HepG2 (cell line): ENCODE data around the gene INSR. TPM values are rescaled to one million over a fixed set of nuclear protein-coding genes. Genes with fewer than 3 reads are reported as not detected.

Experiments
- ARID5B ChIP-seq: IDR thresholded peaks from 2 replicates; pipeline ENCODE4 v1.4.0; 2020; ENCODE audit warnings: mild to moderate bottlenecking, missing genetic modification reagents
- FOXJ3 ChIP-seq: sonication (generic); formaldehyde crosslinking; IDR thresholded peaks from 2 replicates; pipeline ENCODE4 v1.4.0; 2020; ENCODE audit warnings: missing genetic modification reagents, mild to moderate bottlenecking, borderline replicate concordance
- KIAA2018 ChIP-seq: sonication (generic); formaldehyde crosslinking; IDR thresholded peaks from 2 replicates; pipeline ENCODE4 v1.5.0; 2020; ENCODE audit warnings: mild to moderate bottlenecking, missing genetic modification reagents, borderline replicate concordance
- KLF12 ChIP-seq: sonication (generic); formaldehyde crosslinking; IDR thresholded peaks from 2 replicates; pipeline ENCODE4 v1.4.0; 2020; ENCODE audit warnings: missing genetic modification reagents, borderline replicate concordance
- NFE2 ChIP-seq: sonication (generic); formaldehyde crosslinking; IDR thresholded peaks from 2 replicates; pipeline ENCODE4 v1.4.0; 2020; ENCODE audit warnings: missing genetic modification reagents
- TAF1 ChIP-seq: sonication (generic); formaldehyde crosslinking; IDR thresholded peaks from 2 replicates; pipeline ENCODE4 v1.4.0; 2020; ENCODE audit warnings: missing genetic modification reagents
- THAP9 ChIP-seq: sonication (generic); formaldehyde crosslinking; IDR thresholded peaks from 2 replicates; pipeline ENCODE4; 2020; ENCODE audit warnings: missing genetic modification reagents, mild to moderate bottlenecking, borderline replicate concordance
- ZNF317 ChIP-seq: sonication (generic); formaldehyde crosslinking; IDR thresholded peaks from 2 replicates; pipeline ENCODE4 v1.5.0; 2020; ENCODE audit warnings: mild to moderate bottlenecking, missing genetic modification reagents
- ZNF431 ChIP-seq: sonication (generic); formaldehyde crosslinking; IDR thresholded peaks from 2 replicates; pipeline ENCODE4 v1.9.0; 2022; ENCODE audit warnings: missing genetic modification reagents, low read depth, mild to moderate bottlenecking, borderline replicate concordance
- polyA plus RNA-seq, 8 experiments: library from polyadenylated mRNA; depleted of rRNA in 3 of 8; stranded (reverse) in 7 of 8; unstranded in 1 of 8; fragments of >200 nt; fragmentation: Illumina TruSeq in 4 of 8; extraction: Trizol in 4 of 8; gene quantifications; 2 replicates each; pipeline versions ENCODE4 v1.2.1 to v1.2.3, GENCODE V29; 2011 to 2016; ENCODE audit warnings: low read depth in 4 of 8, missing spikeins in 1 of 8, mixed read lengths in 1 of 8; ENCODE audit not compliant: insufficient read depth in 1 of 8
- total RNA-seq, 5 experiments: library from RNA; depleted of rRNA; stranded (reverse); fragments of >200 nt; fragmentation: Illumina TruSeq; extraction: Trizol; gene quantifications; 2 replicates each; pipeline ENCODE4 v1.2.3, GENCODE V29; 2016; ENCODE audit warnings: low read depth in 1 of 5
- TF ChIP-seq, protein P1 (sequence below): sonication (generic); formaldehyde crosslinking; IDR thresholded peaks from 2 replicates; pipeline ENCODE4 v1.9.0; 2022; ENCODE audit warnings: missing genetic modification reagents, mild to moderate bottlenecking, borderline replicate concordance

The INSR gene
- total and polyA plus RNA-seq, 2 of the 13 experiments (the other 11 are each of a cell fraction or from before 2014, with no cell fraction given) = 24.2 to 29.8 TPM

DNA sequence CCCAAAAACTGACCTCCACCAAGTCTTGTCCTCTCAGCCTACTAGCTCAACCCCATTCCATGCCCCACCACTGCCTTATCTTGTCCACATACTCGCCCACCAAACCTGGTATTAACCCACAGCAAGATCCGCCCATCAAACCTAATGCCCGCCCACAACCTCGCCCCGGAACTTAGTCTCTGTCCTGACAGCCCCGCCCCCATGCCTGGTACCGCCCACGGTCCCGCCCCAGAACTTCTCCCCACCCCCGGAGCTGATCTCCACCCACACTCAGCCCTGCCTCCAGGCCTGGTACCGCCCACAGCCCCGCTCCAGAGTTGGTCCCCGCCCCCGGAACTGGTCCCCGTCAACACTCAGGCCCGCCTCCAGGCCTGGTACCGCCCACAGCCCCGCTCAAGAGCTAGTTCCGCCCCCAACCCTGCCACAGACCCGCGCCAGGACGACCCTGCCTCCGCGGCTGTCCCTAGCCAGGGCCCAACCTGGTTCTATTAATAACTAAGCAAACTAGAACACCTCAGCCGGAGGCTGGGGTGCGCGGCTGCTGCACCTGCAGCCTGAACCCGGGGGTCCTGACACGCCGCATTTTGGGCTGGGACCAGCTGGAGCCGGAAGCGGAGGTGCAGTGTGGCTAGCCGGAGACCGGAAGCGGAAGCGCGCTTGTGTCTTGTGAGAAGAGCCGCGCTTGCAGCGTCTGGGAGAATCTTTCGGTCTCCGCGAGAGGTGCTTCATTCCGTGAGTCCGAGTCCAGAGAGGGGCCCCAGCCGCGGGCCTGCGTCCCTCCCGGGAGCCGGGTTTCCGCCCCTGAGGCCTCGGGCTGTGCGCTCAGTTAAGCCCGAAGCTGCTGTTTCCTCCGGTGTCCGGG lies 224.9 kb downstream of the INSR start, which contains the start of gene ZNF557 (continued):
- TF ChIP-seq KIAA2018 (CRISPR knock-in tag) (0 out of 2 replicates have a peak, but pooled peaks have one; percentile 64), NFE2 (CRISPR knock-in tag) (no peak), TAF1 (CRISPR knock-in tag) (peak; percentile 66), ZNF317 (CRISPR knock-in tag) (peak; percentile 60; the same call in 1 of the 2 replicates), THAP9 (CRISPR knock-in tag) (peak; percentile 81), ZNF431 (CRISPR knock-in tag) (no peak), FOXJ3 (peak; percentile 43; the same call in 1 of the 2 replicates), KLF12 (0 out of 2 replicates have a peak, but pooled peaks have one; percentile 66), ARID5B (CRISPR knock-in tag) (no peak)
- TF ChIP-seq, protein P1, sequence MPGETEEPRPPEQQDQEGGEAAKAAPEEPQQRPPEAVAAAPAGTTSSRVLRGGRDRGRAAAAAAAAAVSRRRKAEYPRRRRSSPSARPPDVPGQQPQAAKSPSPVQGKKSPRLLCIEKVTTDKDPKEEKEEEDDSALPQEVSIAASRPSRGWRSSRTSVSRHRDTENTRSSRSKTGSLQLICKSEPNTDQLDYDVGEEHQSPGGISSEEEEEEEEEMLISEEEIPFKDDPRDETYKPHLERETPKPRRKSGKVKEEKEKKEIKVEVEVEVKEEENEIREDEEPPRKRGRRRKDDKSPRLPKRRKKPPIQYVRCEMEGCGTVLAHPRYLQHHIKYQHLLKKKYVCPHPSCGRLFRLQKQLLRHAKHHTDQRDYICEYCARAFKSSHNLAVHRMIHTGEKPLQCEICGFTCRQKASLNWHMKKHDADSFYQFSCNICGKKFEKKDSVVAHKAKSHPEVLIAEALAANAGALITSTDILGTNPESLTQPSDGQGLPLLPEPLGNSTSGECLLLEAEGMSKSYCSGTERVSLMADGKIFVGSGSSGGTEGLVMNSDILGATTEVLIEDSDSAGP (CRISPR knock-in tag) = peak; percentile 81; the same call in 1 of the 2 replicates
